H9 (cell line): ENCODE results near the gene NNT. TPM values are rescaled to one million over a fixed set of nuclear protein-coding genes. Genes with fewer than 3 reads are reported as not detected.

Experiments
- DNase-seq: peaks from one replicate; pipeline ENCODE4 v3.0.0-alpha.2; 2017
- H2AFZ ChIP-seq: one replicate; pipeline ENCODE4 v1.6.1; 2013; ENCODE audit warnings: mild to moderate bottlenecking, low read length, control low read depth, moderate library complexity
- H2AK5ac ChIP-seq: 2 replicates; pipeline ENCODE4 v1.6.1; 2013; ENCODE audit warnings: low read length, control low read depth, mixed read lengths; ENCODE audit not compliant: insufficient read length
- H2BK120ac ChIP-seq: one replicate; pipeline ENCODE4 v1.6.1; 2013; ENCODE audit warnings: low read depth, mild to moderate bottlenecking, low read length, control low read depth, inconsistent platforms; ENCODE audit not compliant: poor library complexity, severe bottlenecking
- H2BK12ac ChIP-seq: 2 replicates; pipeline ENCODE4 v1.6.1; 2013; ENCODE audit warnings: low read length, control low read depth, mixed read lengths, low read depth; ENCODE audit not compliant: insufficient read length
- H2BK15ac ChIP-seq: 2 replicates; pipeline ENCODE4 v1.6.1; 2013; ENCODE audit warnings: low read depth, low read length, control low read depth
- H2BK20ac ChIP-seq: one replicate; pipeline ENCODE4 v1.6.1; 2013; ENCODE audit warnings: low read depth, mild to moderate bottlenecking, low read length, control low read depth, inconsistent platforms; ENCODE audit not compliant: poor library complexity, severe bottlenecking
- H2BK5ac ChIP-seq: 2 replicates; pipeline ENCODE4 v1.6.1; 2013; ENCODE audit warnings: low read length, control low read depth, mixed read lengths; ENCODE audit not compliant: insufficient read length
- H3K14ac ChIP-seq: 2 replicates; pipeline ENCODE4 v1.6.1; 2013; ENCODE audit warnings: low read length, control low read depth; ENCODE audit not compliant: insufficient read depth
- H3K18ac ChIP-seq: 2 replicates; pipeline ENCODE4 v1.6.1; 2013; ENCODE audit warnings: low read depth, mild to moderate bottlenecking, mixed read lengths, low read length, control low read depth; ENCODE audit not compliant: insufficient read length
- H3K23ac ChIP-seq: 2 replicates; pipeline ENCODE4 v1.6.1; 2013; ENCODE audit warnings: low read length, control low read depth, mixed read lengths, low read depth; ENCODE audit not compliant: insufficient read length
- H3K23me2 ChIP-seq: 2 replicates; pipeline ENCODE4 v1.6.1; 2013; ENCODE audit warnings: low read depth, mild to moderate bottlenecking, mixed read lengths, low read length, control low read depth; ENCODE audit not compliant: insufficient read length, poor library complexity, severe bottlenecking
- H3K27ac ChIP-seq: 2 replicates; pipeline ENCODE4 v1.5.1; 2013; ENCODE audit warnings: low read length, control low read depth, mixed read lengths, low read depth; ENCODE audit not compliant: insufficient read length
- H3K27me3 ChIP-seq: 2 replicates; pipeline ENCODE4 v1.6.1; 2013; ENCODE audit warnings: low read length, control low read depth, inconsistent platforms; ENCODE audit not compliant: insufficient read depth
- H3K4ac ChIP-seq: 2 replicates; pipeline ENCODE4 v1.6.1; 2013; ENCODE audit warnings: low read depth, mild to moderate bottlenecking, control low read depth, inconsistent platforms, low read length, moderate library complexity
- H3K4me1 ChIP-seq: 2 replicates; pipeline ENCODE4 v1.6.1; 2013; ENCODE audit warnings: low read length, control low read depth, inconsistent platforms; ENCODE audit not compliant: insufficient read depth
- H3K4me2 ChIP-seq: 2 replicates; pipeline ENCODE4 v1.6.1; 2013; ENCODE audit warnings: low read length, control low read depth, mixed read lengths; ENCODE audit not compliant: insufficient read length, insufficient read depth
- H3K56ac ChIP-seq: 2 replicates; pipeline ENCODE4 v1.6.1; 2013; ENCODE audit warnings: low read depth, mild to moderate bottlenecking, mixed read lengths, low read length, control low read depth; ENCODE audit not compliant: insufficient read length
- H3K79me1 ChIP-seq: 2 replicates; pipeline ENCODE4 v1.6.1; 2013; ENCODE audit warnings: low read depth, mild to moderate bottlenecking, moderate library complexity, low read length, control low read depth, inconsistent platforms; ENCODE audit not compliant: insufficient read depth, poor library complexity, severe bottlenecking
- H3K79me2 ChIP-seq: 2 replicates; pipeline ENCODE4 v1.6.1; 2013; ENCODE audit warnings: low read length, control low read depth, inconsistent platforms; ENCODE audit not compliant: insufficient read depth
- H3K9ac ChIP-seq: 2 replicates; pipeline ENCODE4 v1.6.1; 2013; ENCODE audit warnings: low read length, control low read depth, mixed read lengths; ENCODE audit not compliant: insufficient read length; ENCODE audit errors: extremely low read depth
- H3K9me3 ChIP-seq: one replicate; pipeline ENCODE4 v1.6.1; 2013; ENCODE audit warnings: low read depth, low read length, inconsistent platforms; ENCODE audit not compliant: control insufficient read depth
- H3T11ph ChIP-seq: one replicate; pipeline ENCODE4 v1.6.1; 2013; ENCODE audit warnings: mild to moderate bottlenecking, low read length, control low read depth, inconsistent platforms
- H4K20me1 ChIP-seq: one replicate; pipeline ENCODE4 v1.6.1; 2013; ENCODE audit not compliant: control insufficient read depth, insufficient read length, insufficient read depth
- H4K5ac ChIP-seq: 2 replicates; pipeline ENCODE4 v1.6.1; 2013; ENCODE audit warnings: low read depth, mild to moderate bottlenecking, mixed read lengths, low read length, control low read depth; ENCODE audit not compliant: insufficient read length
- H4K8ac ChIP-seq: replicated peaks from 2 replicates; pipeline ENCODE4 v1.6.1; 2013; ENCODE audit warnings: low read length, control low read depth, mixed read lengths, low read depth; ENCODE audit not compliant: insufficient read length
- H4K91ac ChIP-seq: 2 replicates; pipeline ENCODE4 v1.6.1; 2013; ENCODE audit warnings: low read depth, mild to moderate bottlenecking, moderate library complexity, mixed read lengths, low read length, control low read depth; ENCODE audit not compliant: insufficient read length
- H3K27ac Mint-ChIP-seq, 3 experiments: 2 replicates in 2 of 3; 3 replicates in 1 of 3; pipeline ENCODE4 v1.8.0; 2020 to 2021; ENCODE audit warnings: mixed read lengths in 3 of 3, mild to moderate bottlenecking in 1 of 3, moderate library complexity in 1 of 3
- H3K27me3 Mint-ChIP-seq: 2 replicates; pipeline ENCODE4 v1.8.0; 2021; ENCODE audit warnings: low read depth, mild to moderate bottlenecking, moderate library complexity, mixed read lengths
- H3K36me3 Mint-ChIP-seq, 3 experiments: 2 replicates in 2 of 3; 3 replicates in 1 of 3; pipeline ENCODE4 v1.8.0; 2020 to 2021; ENCODE audit warnings: low read depth in 3 of 3, mixed read lengths in 3 of 3; ENCODE audit not compliant: insufficient read depth in 1 of 3
- H3K4me1 Mint-ChIP-seq, 2 experiments: 2 replicates each; pipeline ENCODE4 v1.8.0; 2020; ENCODE audit warnings: mixed read lengths in 2 of 2
- H3K4me3 Mint-ChIP-seq, 2 experiments: 2 replicates in 1 of 2; 3 replicates in 1 of 2; pipeline ENCODE4 v1.8.0; 2020 to 2021; ENCODE audit warnings: mild to moderate bottlenecking in 2 of 2, mixed read lengths in 2 of 2, moderate library complexity in 1 of 2
- H3K9me3 Mint-ChIP-seq, 2 experiments: 2 replicates in 1 of 2; 3 replicates in 1 of 2; pipeline ENCODE4 v1.8.0; 2020; ENCODE audit warnings: mild to moderate bottlenecking in 2 of 2, mixed read lengths in 2 of 2, moderate library complexity in 1 of 2
- WGBS: extraction: QIAGEN DNeasy Blood & Tissue Kit; methylation state at CpG from one replicate; pipeline ENCODE4 v1.1.7; 2013; ENCODE audit warnings: missing lambda C conversion rate, low lambda C conversion rate, mixed read lengths; ENCODE audit not compliant: insufficient read length; ENCODE audit errors: extremely low coverage; 5-methylcytosine and 5-hydroxymethylcytosine counted together
- total RNA-seq: library from RNA; stranded (reverse); gene quantifications from 2 replicates; pipeline ENCODE4 v1.2.1, GENCODE V29; 2021
- TF ChIP-seq, protein P1 (sequence below): fragments of 200-600 bp; sonication (generic); conservative IDR thresholded peaks from 3 replicates; pipeline ENCODE4 v1.8.0; 2021; ENCODE audit warnings: antibody characterized with exemption, mild to moderate bottlenecking

Gene NNT
- total RNA-seq, 1 experiment from 2014 or later: 27.6 TPM

- H3K9me3 ChIP-seq: no peaks in the 10 kb centered on the region
- no CpG with 5 or more reads among the region's 3 CpGs for WGBS
- Mint-ChIP-seq H3K4me3 (no peak overlapping the region), H3K27me3 (no peaks in the 10 kb centered on the region), H3K4me1 (0 out of 4 replicates have a peak, but pooled peaks cover 0 to 2% of the 10 kb centered on the region in 2 experiments), H3K27ac (no peak overlapping the region), H3K9me3 (no peaks in the 10 kb centered on the region), H3K36me3 (no peaks in the 10 kb centered on the region)
- H3K27me3 ChIP-seq: no peaks in the 10 kb centered on the region
- no peak overlapping the region for H4K5ac ChIP-seq
- H4K20me1 ChIP-seq: no peaks in the 10 kb centered on the region
- no peak overlapping the region for H3K27ac ChIP-seq
- no peaks in the 10 kb centered on the region for H3K79me2 ChIP-seq
- H4K8ac ChIP-seq: no peak overlapping the region
- no peak overlapping the region for H3K18ac ChIP-seq
- H3K4me1 ChIP-seq: no peaks in the 10 kb centered on the region
- no peak overlapping the region for H3K56ac ChIP-seq
- H3K79me1 ChIP-seq: no peaks in the 10 kb centered on the region
- no peak overlapping the region for H3K4ac ChIP-seq
- no peak overlapping the region for H3K4me2 ChIP-seq
- no peak overlapping the region for H2BK5ac ChIP-seq
- no peak overlapping the region for H2AFZ ChIP-seq
- no peak for DNase-seq
- H4K91ac ChIP-seq: no peak overlapping the region
- no peak overlapping the region for H2BK15ac ChIP-seq
- H3K23me2 ChIP-seq: no peaks in the 10 kb centered on the region
- H3K9ac ChIP-seq: no peak overlapping the region
- no peak overlapping the region for H3K23ac ChIP-seq
- no peak overlapping the region for H2BK20ac ChIP-seq
- no peak overlapping the region for H2BK12ac ChIP-seq
- H3K14ac ChIP-seq: no peak overlapping the region
- TF ChIP-seq, protein P1, sequence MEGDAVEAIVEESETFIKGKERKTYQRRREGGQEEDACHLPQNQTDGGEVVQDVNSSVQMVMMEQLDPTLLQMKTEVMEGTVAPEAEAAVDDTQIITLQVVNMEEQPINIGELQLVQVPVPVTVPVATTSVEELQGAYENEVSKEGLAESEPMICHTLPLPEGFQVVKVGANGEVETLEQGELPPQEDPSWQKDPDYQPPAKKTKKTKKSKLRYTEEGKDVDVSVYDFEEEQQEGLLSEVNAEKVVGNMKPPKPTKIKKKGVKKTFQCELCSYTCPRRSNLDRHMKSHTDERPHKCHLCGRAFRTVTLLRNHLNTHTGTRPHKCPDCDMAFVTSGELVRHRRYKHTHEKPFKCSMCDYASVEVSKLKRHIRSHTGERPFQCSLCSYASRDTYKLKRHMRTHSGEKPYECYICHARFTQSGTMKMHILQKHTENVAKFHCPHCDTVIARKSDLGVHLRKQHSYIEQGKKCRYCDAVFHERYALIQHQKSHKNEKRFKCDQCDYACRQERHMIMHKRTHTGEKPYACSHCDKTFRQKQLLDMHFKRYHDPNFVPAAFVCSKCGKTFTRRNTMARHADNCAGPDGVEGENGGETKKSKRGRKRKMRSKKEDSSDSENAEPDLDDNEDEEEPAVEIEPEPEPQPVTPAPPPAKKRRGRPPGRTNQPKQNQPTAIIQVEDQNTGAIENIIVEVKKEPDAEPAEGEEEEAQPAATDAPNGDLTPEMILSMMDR: no peak
- no peak overlapping the region for H2AK5ac ChIP-seq
- no peak overlapping the region for H2BK120ac ChIP-seq
- no peak overlapping the region for H3T11ph ChIP-seq
Measured at GRCh38 chr5:43567967-43568366, 35.0 kb upstream of the NNT start.
